NCI-H1417 treated with DMSO at 0.1 percent for 48 hours (cell line): Measurements from ENCODE around the gene POU5F1.
"Not testable (repeated sequence)": the region's sequence is repeated elsewhere in the genome, so short reads cannot be mapped to it uniquely, and the experiment has no call there.

Experiments
- DNase-seq: peaks from one replicate; lab custom pipeline; 2025; lab: John Stamatoyannopoulos, UW

POU5F1 gene

DNA sequence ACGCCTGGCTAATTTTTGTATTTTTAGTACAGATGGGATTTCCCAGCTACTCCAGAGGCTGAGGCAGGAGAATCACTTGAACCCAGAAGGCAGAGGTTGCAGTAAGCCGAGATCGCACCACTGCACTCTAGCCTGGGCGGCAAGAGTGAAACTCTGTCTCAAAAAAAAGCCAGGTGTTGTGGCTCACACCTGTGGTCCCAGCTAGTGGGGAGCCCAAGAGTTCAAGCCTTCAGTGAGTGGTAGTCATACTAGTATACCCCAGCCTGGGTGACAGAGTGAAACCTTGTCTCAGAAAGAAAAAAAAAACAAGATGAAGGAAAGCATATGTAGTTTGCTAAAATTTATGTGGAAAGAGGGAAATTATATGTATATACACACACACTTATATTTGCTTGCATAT lies 20.0 kb upstream of the POU5F1 start:
- no peak for DNase-seq

DNA sequence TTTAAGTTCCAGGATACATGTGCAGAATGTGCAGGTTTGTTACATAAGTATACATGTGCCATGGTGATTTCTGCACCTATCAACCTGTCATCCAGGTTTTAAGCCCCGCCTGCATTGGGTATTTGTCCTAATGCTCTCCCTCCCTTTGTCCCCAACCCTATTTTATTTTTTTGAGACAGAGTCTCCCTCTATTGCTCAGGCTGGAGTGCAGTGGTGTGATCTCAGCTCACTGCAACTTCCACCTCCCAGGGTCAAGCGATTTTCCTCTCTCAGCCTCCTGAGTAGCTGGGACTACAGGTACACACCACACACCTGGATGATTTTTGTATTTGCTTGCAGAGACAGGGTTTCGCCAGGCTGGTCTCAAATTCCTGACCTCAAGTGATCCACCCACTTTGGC lies 18.7 kb upstream of the POU5F1 start:
- not testable (repeated sequence) for DNase-seq

DNA sequence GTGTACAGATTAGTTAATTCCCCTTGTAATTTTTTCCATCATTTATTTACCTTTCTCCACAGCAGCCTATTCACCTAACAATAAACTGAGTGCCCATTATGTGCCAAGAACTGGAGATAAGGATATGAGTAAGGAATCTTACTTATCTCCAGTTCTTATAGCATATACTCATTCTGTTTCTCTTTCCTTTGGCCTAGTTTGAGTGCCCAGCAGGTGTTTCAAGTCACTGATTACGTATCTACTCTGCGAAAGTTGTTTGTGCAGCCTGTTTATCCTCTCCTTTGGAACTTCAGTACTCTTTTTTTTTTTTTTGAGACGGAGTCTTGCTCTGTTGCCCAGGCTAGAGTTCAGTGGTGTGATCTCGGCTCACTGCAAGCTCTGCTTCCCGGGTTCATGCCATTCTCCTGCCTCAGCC lies 17.3 kb upstream of the POU5F1 start:
- DNase-seq, result no peak

DNA sequence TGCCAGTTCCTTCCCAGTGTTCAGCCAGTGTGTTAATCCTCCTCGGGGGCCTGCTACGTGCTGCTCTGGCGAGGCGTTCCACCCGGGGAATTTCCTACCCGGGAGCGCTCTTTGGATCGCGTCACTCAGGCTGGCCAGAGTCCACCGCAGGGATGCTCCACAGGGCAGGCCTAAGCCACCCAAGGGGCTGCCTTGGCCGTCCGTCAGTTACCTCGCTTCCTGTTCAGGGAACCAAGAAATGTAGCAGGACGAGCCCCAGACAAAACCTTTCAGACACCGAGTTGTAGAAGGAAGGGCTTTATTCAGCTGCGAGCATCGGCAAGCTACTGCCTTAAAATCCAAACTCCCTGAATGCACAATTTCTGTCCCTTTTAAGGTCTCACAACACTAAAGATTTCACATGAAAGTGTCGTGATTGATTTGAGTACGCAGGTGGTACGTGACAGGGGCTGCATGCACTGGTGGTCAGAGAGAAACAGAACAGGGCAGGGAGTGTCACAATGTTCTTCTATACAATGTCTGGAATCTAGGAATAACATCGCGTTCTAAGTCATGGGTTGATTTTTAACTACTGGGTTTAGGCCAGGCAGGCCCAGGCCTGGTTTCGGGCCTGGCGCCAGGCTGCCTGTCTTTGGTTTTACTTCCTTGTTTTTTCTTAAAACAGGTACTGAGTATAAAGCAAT lies 15.7 kb upstream of the POU5F1 start:
- no peak for DNase-seq

DNA sequence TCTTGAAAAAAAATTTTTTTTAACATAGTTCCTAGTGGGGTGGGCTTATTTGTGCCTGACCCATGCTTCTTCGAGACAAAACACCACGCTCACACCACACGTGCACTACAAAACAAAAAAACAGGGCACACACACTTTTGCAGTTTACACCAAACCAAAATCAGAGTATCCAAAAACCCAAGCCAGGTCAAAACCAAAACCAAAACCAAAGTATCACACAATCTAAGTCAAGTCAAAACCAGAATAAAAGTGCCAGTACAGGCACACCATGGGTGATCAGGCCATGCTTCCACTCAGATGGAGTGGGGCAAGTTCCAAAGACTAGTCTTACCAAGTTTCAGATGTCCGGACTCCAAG lies 15.2 kb upstream of the POU5F1 start:
- DNase-seq, result not testable (repeated sequence)

DNA sequence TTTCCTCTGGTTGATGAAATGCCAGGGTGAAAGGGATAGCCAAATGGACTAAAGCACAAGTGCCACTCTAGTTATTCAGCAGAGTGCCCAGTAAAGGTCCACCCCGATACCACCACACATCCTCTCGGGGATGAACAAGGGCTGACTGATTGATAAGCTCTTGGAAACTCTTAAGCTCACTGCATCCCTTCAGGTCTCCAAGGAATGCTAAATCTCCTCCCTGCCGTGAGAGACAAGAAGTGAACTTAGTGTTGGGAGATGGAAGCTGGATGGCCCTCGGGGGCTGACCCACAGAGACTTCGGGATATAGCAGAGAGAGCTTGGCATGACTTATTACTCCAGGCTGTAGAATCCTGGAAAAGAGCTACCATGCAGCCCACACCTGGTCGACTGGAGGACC lies 13.4 kb upstream of the POU5F1 start:
- DNase-seq, result not testable (repeated sequence)

DNA sequence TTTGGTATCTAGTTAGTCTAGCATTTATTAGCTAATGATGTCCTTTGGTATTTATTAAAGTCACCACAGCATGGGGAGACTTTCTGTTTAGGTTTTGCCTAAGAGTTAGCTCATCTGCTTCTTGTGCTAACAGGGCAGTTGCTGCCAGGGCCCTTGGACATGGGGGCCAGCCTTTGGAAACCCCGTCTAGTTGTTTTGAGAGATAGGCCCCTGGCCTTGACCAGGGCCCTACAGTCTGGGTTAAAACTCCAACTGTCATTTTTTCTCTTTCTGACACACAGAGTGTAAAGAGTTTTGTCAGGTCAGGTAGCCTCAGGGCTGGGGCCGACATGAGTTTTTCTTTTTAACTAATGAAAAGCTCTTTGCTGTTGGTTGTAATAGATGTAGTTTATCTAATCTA lies 12.8 kb upstream of the POU5F1 start:
- not testable (repeated sequence) for DNase-seq

DNA sequence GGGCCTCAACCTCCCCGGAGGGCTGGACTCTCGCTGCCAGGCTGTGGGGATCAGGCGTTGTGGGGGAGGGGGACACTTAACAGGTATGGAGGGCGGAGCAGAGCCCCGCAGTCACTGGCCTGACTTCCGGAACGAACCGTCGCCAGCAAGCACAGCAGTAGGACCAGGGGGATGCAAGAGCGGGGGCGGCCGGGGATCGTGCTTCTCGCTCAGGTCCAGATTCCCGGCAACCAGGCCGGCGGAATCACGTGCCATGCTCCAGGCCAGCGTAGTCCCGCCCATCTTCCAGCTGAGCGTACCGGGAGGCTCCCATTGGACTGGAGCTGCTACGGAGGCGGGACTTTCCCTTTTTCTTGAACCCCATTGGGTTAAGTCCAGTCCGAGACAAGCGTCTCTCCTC lies 10.0 kb upstream of the POU5F1 start:
- DNase-seq, result no peak

DNA sequence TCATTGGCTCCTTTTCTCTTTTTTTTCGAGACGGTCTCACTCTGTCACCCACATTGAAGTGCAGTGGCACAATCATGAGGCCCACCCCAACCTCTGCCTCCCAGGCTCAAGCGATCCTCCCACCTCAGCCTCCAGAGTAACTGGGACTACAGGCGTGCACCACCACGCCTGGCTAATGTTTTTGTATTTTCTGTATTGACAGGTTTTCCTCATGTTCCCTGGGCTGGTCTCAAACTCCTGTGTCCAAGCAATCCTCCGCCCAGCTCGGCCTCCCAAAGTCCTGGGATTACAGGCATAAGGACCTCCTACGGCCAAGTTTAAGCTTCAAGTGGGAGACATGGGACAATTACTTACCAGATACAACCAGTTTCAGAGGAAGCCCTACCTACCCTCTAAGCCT lies 9.4 kb upstream of the POU5F1 start:
- DNase-seq, result no peak

DNA sequence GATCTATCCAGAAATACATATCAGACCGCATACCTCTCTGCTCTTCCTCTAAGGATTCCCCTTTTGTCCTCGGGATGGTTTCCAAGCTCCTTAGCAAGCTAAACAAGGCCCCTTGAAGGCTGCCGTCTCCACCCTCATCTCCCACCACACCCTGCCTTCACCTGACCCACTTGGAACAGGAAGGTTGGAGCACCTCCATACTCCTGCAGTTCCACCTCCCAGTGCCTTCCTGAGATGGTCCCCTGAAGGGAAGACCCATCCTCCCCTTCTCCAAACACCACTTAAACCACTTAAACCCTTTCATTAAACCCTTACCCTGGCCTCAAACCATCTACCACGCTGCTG lies 8.5 kb upstream of the POU5F1 start:
- DNase-seq, result no peak

DNA sequence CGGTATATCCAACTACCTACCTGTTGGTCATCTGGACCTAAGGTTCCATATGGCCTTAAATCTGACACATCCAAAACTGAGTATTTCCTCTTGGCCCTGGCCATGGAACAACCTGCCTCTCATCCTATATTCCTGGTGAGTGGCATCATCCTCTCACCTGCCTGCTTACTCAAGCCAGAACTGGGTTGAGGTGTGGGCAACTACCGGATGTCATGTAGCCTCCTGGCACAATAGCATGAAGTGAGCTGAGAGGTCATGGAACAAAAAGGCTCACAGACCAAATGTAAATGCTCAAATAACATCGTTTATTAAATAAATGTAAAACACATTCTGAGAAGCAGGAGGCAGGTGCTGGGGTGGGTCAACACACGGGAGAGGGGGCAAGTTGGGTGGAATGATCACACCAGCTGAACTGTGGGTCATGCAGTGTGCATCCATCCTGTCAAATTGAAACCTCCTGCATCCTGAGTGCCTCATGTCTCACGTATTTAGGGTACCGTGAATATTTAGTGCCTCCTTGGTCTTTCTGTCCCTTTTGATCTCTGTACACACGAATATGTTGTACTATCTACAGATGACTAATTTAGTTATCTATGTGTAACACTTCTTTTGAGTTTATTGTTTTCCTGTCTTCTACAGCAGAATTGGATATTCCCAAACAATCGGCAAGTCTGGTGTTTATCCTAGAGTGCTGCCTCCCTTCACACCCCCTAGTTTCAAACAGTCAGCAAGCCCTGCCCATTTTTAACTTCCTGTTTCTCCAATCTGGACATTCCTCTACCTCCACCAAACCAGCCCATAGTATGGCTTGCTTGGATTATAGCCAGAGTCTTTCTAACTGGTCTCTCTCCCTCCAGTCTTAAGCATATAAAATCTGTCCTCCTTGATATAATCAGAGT lies 7.9 kb upstream of the POU5F1 start:
- DNase-seq, result no peak

DNA sequence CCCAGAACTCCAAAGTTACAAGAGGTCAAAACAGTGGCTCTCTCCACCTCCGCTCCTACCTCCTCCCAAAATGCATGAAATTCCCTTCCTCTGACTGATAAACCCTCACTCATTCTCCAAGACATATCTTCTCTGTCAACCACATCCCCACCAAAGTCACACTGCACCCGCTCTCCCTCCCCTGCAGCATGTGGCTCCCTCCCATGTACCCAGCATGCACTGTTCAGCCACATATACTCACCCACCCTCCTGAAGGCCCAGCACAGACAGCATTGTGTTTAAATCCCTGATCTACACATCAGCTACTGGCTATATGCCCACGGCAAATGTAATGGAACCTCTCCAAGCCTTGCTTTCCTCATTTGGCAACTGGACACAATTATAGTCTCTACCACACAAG lies 5.5 kb upstream of the POU5F1 start:
- no peak for DNase-seq

DNA sequence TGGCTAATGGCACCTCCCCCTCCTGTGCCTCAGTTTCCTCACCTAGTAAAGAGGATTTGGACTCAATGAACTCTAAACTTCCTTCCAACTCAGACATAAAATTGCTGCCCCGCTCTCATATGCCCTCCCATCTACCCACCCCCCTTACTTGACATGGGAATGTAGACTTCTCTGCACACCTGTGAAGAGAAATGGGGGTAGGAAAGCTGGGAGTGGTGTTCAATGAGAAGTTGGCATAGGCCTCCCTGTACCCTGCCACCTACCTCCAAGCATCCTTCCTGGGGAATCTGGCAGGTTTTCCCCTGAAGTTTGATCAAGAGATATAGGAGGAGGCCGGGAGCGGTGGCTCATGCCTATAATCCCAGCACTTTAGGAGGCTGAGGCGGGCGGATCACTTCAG lies 3.9 kb upstream of the POU5F1 start:
- no peak for DNase-seq

DNA sequence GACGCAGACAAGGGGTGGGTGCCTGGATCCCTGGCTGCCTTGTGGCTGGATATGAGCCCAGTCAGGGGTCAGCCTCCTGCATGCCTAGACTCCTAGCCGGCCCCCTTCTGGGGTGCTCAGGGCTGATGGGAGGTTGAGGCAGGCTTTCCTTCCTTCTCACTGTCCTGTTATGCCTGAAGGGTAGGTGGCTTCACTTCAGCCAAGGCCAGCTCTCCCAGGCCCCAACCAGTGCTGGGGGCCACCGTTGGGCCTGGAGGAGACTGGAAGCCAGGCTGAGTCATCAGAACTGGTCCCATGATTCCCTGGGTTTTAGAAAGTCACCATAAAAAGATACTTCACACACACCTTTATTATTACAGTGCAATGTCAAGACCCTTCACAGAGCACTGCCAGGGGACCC lies 2.9 kb upstream of the POU5F1 start:
- no peak for DNase-seq

DNA sequence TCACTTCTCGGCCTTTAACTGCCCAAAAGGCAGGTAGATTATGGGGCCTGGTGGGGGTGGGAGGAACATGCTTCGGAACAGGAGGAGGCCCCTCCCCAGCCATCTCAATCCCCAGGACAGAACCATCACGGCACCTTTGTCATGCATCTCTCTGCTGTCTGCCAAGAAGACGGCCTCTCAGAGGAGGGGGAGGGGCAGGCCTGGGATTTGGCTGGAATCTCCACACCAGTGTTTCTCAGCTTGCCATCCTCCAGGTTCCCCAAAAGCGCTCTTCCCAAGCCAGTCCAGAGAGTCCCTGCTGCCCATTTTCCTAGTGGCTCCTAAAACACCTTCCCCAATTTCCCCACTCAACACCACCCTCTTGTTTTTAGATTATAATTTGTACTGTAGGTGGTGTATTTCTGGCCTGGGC lies 2.5 kb upstream of the POU5F1 start:
- DNase-seq, result no peak

DNA sequence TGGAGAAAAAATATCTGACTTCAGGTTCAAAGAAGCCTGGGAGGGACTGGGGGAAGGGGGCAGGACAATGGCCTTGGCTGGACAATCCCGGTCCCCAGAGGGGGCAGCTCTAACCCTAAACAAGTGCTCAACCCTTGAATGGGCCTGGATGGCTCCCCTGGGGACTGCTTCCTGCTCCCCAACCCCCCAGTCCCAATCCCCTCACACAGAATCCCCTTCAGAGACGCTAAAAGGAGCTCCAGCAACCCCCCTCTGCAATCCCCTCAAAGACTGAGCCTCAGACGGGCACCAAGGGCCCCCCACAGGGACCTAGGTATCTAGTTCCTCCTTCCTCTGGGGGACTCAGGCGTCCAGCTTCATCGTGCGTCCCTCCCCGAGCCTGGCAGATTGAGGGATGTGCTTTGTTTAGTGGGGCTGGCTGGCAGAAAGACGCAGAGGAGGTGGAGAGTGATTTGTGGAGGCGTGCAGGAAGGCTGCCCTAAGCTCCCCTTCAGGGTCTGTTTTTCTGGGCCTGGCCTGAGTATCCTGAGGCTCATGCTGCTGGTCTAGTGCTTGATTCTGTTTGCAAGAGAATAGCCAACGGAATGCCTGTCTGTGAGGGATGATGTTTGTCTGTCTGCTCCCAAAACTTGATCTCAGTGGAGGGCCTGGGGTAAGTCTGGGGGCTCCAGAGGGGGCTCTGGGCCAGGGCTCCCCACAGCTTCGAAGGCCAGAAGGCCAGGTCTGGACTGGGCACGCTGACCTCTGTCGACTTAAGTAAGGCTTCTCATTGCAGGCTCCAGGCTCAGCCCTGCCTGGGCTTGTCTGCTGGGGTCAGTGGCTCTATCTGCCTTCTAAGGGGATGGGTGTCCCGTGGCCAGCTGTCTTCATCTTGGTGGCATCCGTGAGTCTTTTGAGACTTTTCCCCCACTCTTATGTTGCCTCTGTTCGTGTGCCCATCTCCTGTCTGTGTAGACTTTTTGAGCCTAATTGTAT lies 1.7 kb upstream of the POU5F1 start:
- DNase-seq, result no peak

DNA sequence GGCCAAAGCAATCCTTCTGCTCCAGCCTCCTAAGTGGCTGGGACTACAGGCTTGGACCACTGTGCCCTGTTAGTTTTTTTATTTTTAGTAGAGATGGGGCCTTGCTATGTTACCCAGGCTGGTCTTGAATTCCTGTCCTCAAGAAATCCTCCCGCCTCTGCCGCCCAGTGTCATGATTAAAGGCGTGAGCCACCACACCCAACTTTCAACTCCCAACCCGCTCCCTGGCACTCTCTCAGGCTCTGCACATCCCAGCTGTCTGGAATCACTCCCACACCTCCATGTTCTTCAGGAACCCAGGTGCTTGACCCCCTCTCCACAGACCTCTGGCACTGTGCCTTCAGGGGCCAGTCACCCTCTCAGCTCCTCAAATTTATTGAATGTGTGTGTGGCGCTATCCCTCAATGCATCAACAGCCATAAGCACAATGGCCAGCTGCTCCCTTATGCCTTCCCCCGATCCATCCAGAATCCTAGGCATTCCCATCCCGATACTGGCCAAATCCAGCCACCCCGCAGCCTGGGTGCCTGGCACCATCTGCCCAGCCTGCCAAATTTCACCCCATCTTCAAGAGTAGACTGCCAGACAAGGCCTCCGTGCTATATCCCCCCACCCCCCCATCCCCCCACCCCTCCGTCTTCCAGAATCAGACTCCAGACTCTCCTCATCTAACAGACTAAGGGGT lies 647 bp upstream of the POU5F1 start:
- DNase-seq, result no peak

DNA sequence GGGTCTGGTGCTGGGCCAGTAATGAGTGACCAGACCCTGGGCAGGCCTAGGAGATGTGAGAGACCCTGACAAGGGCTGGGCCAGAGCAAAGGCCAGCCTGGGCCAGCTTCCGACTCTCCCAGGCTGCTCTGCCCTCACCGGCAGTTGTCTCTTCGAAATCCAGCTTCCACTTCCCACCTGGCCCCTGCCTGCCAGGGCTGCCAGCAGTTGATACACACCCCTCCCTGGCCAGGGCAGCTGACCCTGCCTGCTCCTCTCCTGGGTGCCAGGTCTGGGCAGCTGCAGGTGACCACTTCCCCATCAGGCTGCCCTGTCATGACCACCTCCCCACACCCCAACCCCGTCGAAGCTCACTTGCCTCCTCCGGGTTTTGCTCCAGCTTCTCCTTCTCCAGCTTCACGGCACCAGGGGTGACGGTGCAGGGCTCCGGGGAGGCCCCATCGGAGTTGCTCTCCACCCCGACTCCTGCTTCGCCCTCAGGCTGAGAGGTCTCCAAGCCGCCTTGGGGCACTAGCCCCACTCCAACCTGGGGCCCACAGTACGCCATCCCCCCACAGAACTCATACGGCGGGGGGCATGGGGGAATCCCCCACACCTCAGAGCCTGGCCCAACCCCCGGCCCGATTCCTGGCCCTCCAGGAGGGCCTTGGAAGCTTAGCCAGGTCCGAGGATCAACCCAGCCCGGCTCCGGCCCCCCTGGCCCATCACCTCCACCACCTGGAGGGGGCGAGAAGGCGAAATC lies 453 bp downstream of the POU5F1 start:
- DNase-seq, result not testable (repeated sequence)

DNA sequence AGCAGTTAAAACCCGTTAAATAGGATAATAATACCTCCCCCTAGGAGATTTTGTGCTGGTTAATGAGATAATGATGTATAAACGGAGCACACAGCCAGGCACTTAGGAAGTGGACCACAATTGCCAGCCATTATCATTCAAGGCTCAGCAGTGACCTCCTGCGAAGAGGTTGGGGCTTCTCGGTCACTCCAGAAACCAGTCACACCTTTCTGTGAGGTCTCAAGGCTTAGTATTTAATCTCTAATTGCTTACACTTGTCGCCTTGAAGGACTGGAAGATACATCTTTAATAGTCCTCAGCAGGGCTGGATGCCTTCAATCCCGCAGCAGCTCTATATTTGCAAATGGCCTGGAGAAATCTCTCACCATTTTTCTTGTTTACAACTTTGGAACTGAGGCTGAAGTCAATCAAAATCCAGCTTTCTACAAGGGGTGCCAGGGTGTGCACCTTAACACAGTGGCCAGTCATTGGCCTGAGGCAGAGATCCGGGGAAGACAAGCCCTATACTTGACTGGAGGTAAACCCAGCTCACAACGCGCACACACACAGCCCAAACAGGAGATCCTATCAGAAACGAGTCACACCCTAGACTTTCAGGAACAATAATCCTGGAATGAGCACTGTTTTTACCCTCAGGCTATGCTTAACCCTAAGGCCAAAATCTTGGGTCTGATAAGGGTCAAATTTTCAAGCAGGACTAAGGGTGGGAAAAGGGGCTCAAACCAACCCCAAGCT lies 1.2 kb downstream of the POU5F1 start:
- no peak for DNase-seq

DNA sequence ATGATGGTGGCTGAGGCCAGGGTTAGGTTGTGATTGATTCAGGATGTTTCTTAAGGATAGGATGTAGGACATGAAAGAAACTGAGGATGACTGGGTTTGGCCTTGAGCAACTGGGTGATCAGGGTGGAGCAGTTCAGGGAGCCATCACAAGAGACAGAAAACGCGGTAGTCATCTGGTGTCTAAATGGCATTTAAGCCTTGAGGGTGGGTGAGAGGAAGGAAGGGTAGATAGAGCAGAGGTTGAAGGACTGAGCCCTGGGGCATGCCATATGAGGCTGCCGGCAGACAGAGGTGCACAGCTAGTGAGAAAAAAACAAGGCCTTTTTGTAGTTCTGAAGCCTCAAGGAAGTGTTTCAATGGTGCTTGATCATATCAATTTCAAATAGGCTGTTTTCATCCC lies 1.9 kb downstream of the POU5F1 start:
- DNase-seq, result no peak

DNA sequence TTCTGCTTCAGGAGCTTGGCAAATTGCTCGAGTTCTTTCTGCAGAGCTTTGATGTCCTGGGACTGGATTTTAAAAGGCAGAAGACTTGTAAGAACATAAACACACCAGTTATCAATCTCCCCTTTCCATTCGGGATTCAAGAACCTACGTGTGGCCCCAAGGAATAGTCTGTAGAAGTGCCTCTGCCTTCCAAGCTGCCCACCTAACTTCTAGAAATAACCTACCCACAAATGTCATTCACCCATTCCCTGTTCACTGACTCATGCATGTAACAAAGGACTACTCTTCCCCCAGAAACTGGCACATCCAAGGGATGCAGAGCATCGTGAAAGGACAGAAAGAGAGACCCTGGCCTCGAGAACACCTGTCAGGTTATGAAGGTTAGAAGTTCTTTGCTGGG lies 4.5 kb downstream of the POU5F1 start:
- no peak for DNase-seq
